Measurements from ENCODE around the gene DNAJC5. TPM values are rescaled to one million over a fixed set of nuclear protein-coding genes. Genes with fewer than 3 reads are reported as not detected.
"Not testable (repeated sequence)": the region's sequence is repeated elsewhere in the genome, so short reads cannot be mapped to it uniquely, and the experiment has no call there.

Gene DNAJC5
- total RNA-seq, 3 donors from 2014 or later = 57.5 to 65.9 (median 65.4) TPM

GRCh38 chr20:63958471-63958870, 63.5 kb downstream of the DNAJC5 start:
- Histone ChIP-seq H3K4me1 (ENCODE audit: low read depth) (peaks cover 29% of the 10 kb centered on the region), H3K4me3 (no peak overlapping the region), H3K9me3 (no peaks in the 10 kb centered on the region), H3K36me3 (ENCODE audit: low read depth) (no peaks in the 10 kb centered on the region)
- ATAC-seq (no peak), DNase-seq (peak in 2 of 3 donors; percentile 38 to 57)
- no peak for TF ChIP-seq CTCF (IDR thresholded peaks at IDR 0.05)
- intact Hi-C loops (cut with DNase I, micrococcal nuclease) = no loop called here

DNA sequence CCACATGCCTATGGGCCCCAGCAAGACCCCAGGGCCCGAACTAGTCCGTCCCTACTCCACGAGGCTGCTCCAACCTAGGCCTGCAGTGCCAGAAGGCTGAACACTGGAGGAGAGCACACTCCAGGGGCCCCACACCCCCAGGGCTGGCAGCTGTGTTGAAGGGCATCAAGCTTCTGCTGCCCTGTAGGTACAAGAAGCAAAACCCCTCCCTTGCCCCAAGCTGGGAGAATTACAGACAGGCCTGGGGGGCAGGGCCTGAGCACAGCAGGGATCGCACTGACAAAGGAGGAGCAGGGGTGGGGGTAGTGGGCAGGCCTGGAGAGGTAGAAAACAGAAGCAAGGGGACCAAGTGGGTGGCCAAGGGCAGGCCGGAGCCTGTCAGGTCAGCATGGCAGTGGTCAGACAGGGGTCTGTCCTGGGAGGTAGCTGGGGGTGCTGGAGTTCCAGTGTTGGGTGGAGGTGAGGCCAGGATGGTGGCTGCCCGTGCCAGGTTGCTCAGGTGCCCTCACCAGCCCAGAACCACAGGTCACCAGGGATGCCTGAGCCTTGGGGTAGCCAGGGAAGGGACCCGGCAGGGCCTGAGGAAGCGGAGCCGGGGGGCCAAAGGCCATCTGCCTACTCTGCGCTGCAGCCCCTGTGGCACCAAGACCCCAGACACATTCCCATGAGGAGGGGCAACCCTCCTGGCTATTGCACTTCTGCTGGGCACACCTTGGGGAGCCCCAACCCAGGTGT, 64.2 kb downstream of the DNAJC5 start:
- TF ChIP-seq CTCF (IDR thresholded peaks at IDR 0.05) = no peak
- no peaks in the 10 kb centered on the region for H3K9me3 ChIP-seq
- peaks cover 22% of the 10 kb centered on the region for H3K4me1 ChIP-seq (ENCODE audit: low read depth)
- no peak overlapping the region for H3K4me3 ChIP-seq
- intact Hi-C loops (cut with DNase I, micrococcal nuclease) = no loop called here
- no peaks in the 10 kb centered on the region for H3K36me3 ChIP-seq (ENCODE audit: low read depth)
- DNase-seq (peak in 1 of 3 donors; percentile 62), ATAC-seq (no peak)

DNA sequence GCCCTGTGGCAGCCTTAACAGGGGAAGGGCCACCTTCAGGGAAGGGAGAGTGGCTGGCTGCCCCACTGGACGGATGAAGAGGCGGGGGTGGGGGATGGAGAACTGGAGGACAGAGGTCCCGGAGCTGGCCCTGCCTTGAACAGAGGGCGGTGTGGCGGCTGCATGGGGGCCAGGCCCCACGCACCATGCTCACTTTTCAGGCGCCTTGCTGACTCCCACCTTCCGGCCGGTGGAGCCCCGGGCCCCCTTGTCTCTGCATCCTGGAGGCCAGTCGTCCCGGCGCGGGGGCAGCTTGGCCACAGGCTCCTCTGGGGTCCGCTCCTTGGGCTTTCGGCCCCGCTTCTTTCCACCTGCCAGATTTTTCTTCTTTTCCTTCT, 64.8 kb downstream of the DNAJC5 start:
- DNase-seq (peak in 1 of 3 donors; percentile 51), ATAC-seq (no peak)
- intact Hi-C loops (cut with DNase I, micrococcal nuclease) = no loop called here
- Histone ChIP-seq H3K4me1 (ENCODE audit: low read depth) (peaks cover 16% of the 10 kb centered on the region), H3K9me3 (no peaks in the 10 kb centered on the region), H3K36me3 (ENCODE audit: low read depth) (no peaks in the 10 kb centered on the region), H3K4me3 (no peak overlapping the region)
- TF ChIP-seq CTCF (IDR thresholded peaks at IDR 0.05) = no peak

DNA sequence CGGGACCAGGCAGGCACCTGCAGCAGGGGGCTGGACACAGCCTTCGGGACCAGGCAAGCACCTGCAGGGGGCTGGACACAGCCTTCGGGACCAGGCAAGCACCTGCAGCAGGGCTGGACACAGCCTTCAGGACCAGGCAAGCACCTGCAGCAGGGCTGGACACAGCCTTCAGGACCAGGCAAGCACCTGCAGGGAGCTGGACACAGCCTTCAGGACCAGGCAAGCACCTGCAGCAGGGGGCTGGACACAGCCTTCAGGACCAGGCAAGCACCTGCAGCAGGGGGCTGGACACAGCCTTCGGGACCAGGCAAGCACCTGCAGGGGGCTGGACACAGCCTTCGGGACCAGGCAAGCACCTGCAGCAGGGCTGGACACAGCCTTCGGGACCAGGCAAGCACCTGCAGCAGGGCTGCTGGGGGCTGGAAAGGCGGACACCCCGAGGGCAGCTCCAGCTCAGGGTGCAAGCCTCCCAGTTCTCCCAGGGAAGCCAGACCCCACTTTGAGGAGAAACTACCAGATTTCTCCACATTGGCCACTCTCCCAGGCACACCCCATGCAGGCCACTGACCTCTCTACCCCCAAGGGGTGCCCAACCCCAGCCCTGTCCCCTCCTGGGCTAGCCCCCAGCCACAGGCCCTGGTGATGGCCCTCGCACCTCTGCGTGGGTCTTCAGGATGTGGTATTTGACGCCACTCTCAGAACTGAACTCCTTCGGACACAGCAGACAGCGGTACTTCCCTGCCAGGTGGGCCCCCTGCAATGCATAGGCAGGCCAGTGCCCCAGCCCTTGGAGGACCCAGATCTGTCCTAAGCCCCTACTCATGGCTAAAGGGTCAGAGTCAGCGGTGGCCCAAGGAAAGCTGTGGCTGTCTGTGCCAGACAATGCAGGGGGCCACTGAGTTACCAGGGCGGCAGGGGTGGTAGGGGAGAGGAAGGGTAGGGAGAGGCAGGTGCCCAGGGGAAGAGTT, 66.0 kb downstream of the DNAJC5 start:
- ATAC-seq; H3K4me3 ChIP-seq; intact Hi-C loops (cut with DNase I, micrococcal nuclease); H3K9me3 ChIP-seq; H3K36me3 ChIP-seq (ENCODE audit: low read depth): not testable (repeated sequence)
- peaks cover 11% of the 10 kb centered on the region for H3K4me1 ChIP-seq (ENCODE audit: low read depth)
- peak in 2 of 3 donors; percentile 31 to 43 for DNase-seq

DNA sequence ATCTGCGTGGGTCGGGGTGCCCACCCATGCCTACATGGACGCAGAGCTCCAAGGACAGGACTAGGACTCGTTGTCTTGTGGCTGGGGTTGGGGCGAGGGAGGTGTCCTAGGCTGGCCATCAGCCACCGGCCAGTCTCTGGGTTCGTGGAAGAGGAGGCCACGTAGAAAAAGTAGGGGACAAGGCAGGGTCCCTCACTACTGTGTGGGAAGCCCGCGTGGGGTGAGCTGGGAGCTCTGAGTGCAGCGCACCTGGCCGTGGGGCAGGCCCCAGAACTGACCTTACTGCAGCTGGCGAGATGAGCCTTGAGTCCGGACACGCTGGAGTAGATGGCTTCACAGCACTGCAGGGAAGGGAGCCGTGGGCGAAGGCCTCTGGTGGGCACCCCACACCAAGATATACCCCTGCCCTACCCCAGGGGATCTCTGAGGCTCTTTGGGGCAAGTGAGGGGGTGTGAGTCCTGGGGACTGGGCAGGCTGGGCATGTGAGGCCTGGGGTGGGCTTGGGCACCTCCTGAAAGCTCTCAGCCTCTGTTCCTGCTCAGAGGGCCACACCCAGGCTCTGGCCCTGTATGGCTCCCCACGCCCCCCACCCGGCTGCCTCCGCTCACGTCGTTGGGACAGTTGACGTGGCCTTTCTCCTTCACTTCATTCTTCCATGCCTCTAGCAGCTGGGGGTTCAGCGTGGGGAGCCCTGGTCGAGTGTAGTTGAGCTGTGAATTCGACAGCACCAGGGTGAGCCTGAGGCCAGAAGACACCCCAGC, 66.9 kb downstream of the DNAJC5 start:
- Histone ChIP-seq H3K9me3 (no peaks in the 10 kb centered on the region), H3K4me3 (no peak overlapping the region), H3K36me3 (ENCODE audit: low read depth) (no peaks in the 10 kb centered on the region), H3K4me1 (ENCODE audit: low read depth) (peaks cover 10% of the 10 kb centered on the region)
- intact Hi-C loops (cut with DNase I, micrococcal nuclease) = no loop called here
- no peak for TF ChIP-seq CTCF (IDR thresholded peaks at IDR 0.05)
- ATAC-seq = no peak
- DNase-seq = peak in 2 of 3 donors; percentile 21 to 46
